ENCODE data around the gene AMFR. TPM values are rescaled to one million over a fixed set of nuclear protein-coding genes. Genes with fewer than 3 reads are reported as not detected.

Gene AMFR
- total RNA-seq, 3 donors from 2014 or later (not counting 1 experiment from before 2014, with no cell fraction given), result 58.4 to 87.1 (median 71.7) TPM

DNA sequence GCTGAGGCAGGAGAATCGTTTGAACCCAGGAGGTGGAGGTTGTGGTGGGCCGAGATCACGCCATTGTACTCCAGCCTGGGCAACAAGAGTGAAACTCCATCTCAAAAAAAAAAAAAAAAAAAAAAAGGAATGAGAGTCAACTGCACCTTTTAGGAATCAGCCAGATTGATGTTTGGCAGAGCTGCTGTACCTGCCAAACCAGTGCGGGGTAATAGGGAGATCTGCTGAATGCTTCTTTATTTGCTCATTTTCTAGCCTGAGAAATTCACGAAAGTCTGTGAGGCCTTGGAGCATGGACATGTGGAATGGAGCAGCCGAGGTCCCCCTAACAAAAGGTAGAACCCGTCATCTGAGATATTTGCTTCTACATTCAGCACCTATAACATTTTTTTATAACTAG is 44.4 kb upstream of the AMFR start:
- no peak for TF ChIP-seq CTCF (IDR thresholded peaks at IDR 0.05)
- H3K27ac ChIP-seq (ENCODE audit: low read length), result no peak overlapping the region
- H3K4me1 ChIP-seq (ENCODE audit: control insufficient read depth, insufficient read depth, low read length), result no peaks in the 10 kb centered on the region
- no peak overlapping the region for H3K4me3 ChIP-seq (ENCODE audit: low read length)
- no peaks in the 10 kb centered on the region for H3K4me1 Mint-ChIP-seq
- H3K36me3 ChIP-seq (ENCODE audit: control insufficient read depth, insufficient read depth, low read length), result peaks cover 76% of the 10 kb centered on the region
- WGBS (ENCODE audit: insufficient coverage), result 99% methylated on average over 4 of the region's 7 CpGs
- H3K9me3 Mint-ChIP-seq, result no peaks in the 10 kb centered on the region
- no peaks in the 10 kb centered on the region for H3K27me3 Mint-ChIP-seq (ENCODE audit: low read depth in 2 of 2)
- intact Hi-C loops (cut with micrococcal nuclease), result no loop called here
- no peaks in the 10 kb centered on the region for H3K9me3 ChIP-seq (ENCODE audit: control insufficient read depth, insufficient read depth, low read length)
- H3K4me3 Mint-ChIP-seq, result no peak overlapping the region
- peaks cover 23% of the 10 kb centered on the region for H3K36me3 Mint-ChIP-seq
- DNase-seq (no peak), ATAC-seq (no peak)
- H3K27ac Mint-ChIP-seq, result no peak overlapping the region
- H3K27me3 ChIP-seq (ENCODE audit: control insufficient read depth, insufficient read depth, low read length), result no peaks in the 10 kb centered on the region

GRCh38 chr16:56468800-56469199 is 43.5 kb upstream of the AMFR start:
- TF ChIP-seq CTCF (IDR thresholded peaks at IDR 0.05), result no peak
- Histone ChIP-seq H3K27ac (ENCODE audit: low read length) (no peak overlapping the region), H3K36me3 (ENCODE audit: control insufficient read depth, insufficient read depth, low read length) (peaks cover 81% of the 10 kb centered on the region), H3K4me3 (ENCODE audit: low read length) (no peak overlapping the region), H3K27me3 (ENCODE audit: control insufficient read depth, insufficient read depth, low read length) (no peaks in the 10 kb centered on the region), H3K9me3 (ENCODE audit: control insufficient read depth, insufficient read depth, low read length) (no peaks in the 10 kb centered on the region), H3K4me1 (ENCODE audit: control insufficient read depth, insufficient read depth, low read length) (no peaks in the 10 kb centered on the region)
- no peak for ATAC-seq
- intact Hi-C loops (cut with micrococcal nuclease), result no loop called here
- no peaks in the 10 kb centered on the region for H3K9me3 Mint-ChIP-seq
- no peaks in the 10 kb centered on the region for H3K4me1 Mint-ChIP-seq
- DNase-seq, result no peak
- peaks cover 33% of the 10 kb centered on the region for H3K36me3 Mint-ChIP-seq
- no peak overlapping the region for H3K27ac Mint-ChIP-seq
- H3K27me3 Mint-ChIP-seq (ENCODE audit: low read depth in 2 of 2), result no peaks in the 10 kb centered on the region
- no peak overlapping the region for H3K4me3 Mint-ChIP-seq

- Histone ChIP-seq H3K27me3 (ENCODE audit: control insufficient read depth, insufficient read depth, low read length) (no peaks in the 10 kb centered on the region), H3K4me1 (ENCODE audit: control insufficient read depth, insufficient read depth, low read length) (no peaks in the 10 kb centered on the region), H3K9me3 (ENCODE audit: control insufficient read depth, insufficient read depth, low read length) (no peaks in the 10 kb centered on the region), H3K36me3 (ENCODE audit: control insufficient read depth, insufficient read depth, low read length) (peaks cover 76% of the 10 kb centered on the region), H3K27ac (ENCODE audit: low read length) (no peak overlapping the region), H3K4me3 (ENCODE audit: low read length) (no peak overlapping the region)
- Mint-ChIP-seq H3K27ac (no peak overlapping the region), H3K27me3 (ENCODE audit: low read depth in 2 of 2) (no peaks in the 10 kb centered on the region), H3K4me1 (no peaks in the 10 kb centered on the region), H3K9me3 (no peaks in the 10 kb centered on the region), H3K4me3 (no peak overlapping the region), H3K36me3 (peaks cover 34% of the 10 kb centered on the region)
- DNase-seq, result no peak
- no peak for ATAC-seq
- intact Hi-C loops (cut with micrococcal nuclease), result no loop called here
- no peak for TF ChIP-seq CTCF (IDR thresholded peaks at IDR 0.05)
- WGBS (ENCODE audit: insufficient coverage), result 93% methylated on average over 2 of the region's 2 CpGs
Observed at GRCh38 chr16:56466344-56466743, 41.0 kb upstream of the AMFR start.

GRCh38 chr16:56463153-56463552 is 37.8 kb upstream of the AMFR start:
- Histone ChIP-seq H3K27ac (ENCODE audit: low read length) (no peak overlapping the region), H3K4me1 (ENCODE audit: control insufficient read depth, insufficient read depth, low read length) (no peaks in the 10 kb centered on the region), H3K4me3 (ENCODE audit: low read length) (no peak overlapping the region), H3K9me3 (ENCODE audit: control insufficient read depth, insufficient read depth, low read length) (no peaks in the 10 kb centered on the region), H3K36me3 (ENCODE audit: control insufficient read depth, insufficient read depth, low read length) (peaks cover 68% of the 10 kb centered on the region), H3K27me3 (ENCODE audit: control insufficient read depth, insufficient read depth, low read length) (no peaks in the 10 kb centered on the region)
- 89% methylated on average over 6 of the region's 6 CpGs for WGBS (ENCODE audit: insufficient coverage)
- intact Hi-C loops (cut with micrococcal nuclease), result no loop called here
- TF ChIP-seq CTCF (IDR thresholded peaks at IDR 0.05), result no peak
- Mint-ChIP-seq H3K27ac (no peak overlapping the region), H3K27me3 (ENCODE audit: low read depth in 2 of 2) (no peaks in the 10 kb centered on the region), H3K4me1 (no peaks in the 10 kb centered on the region), H3K36me3 (peaks cover 21% of the 10 kb centered on the region), H3K9me3 (no peaks in the 10 kb centered on the region), H3K4me3 (no peak overlapping the region)
- ATAC-seq (no peak), DNase-seq (no peak)
